Measurements from ENCODE around the gene SPPL2B. TPM values are rescaled to one million over a fixed set of nuclear protein-coding genes. Genes with fewer than 3 reads are reported as not detected.

The SPPL2B gene
- total and polyA plus RNA-seq, 7 donors, result 11.4 to 38.0 (median 22.1) TPM

GRCh38 chr19:2382530-2383222 lies 54.2 kb downstream of the SPPL2B start:
- no peak for TF ChIP-seq CTCF (IDR thresholded peaks at IDR 0.05)
- peaks cover 0 to 4% (median 1%) of the 10 kb centered on the region in 3 donors for H3K27me3 ChIP-seq (ENCODE audit: insufficient read depth in 3 of 3, low read length in 2 of 3)
- peaks cover 5% of the 10 kb centered on the region for H3K4me1 ChIP-seq
- no peak for ATAC-seq
- no peaks in the 10 kb centered on the region for H3K36me3 ChIP-seq (ENCODE audit: insufficient read depth in 1 of 2, low read depth in 1 of 2)
- no peak overlapping the region for H3K4me3 ChIP-seq
- no peak overlapping the region for H3K27ac ChIP-seq
- no peak for DNase-seq
- WGBS, 3 donors, result 88 to 91% (median 89%) methylated on average over 13 of the region's 13 CpGs
- H3K9me3 ChIP-seq, result peaks cover 8% of the 10 kb centered on the region
- intact Hi-C loops (cut with DNase I), result no loop called here

DNA sequence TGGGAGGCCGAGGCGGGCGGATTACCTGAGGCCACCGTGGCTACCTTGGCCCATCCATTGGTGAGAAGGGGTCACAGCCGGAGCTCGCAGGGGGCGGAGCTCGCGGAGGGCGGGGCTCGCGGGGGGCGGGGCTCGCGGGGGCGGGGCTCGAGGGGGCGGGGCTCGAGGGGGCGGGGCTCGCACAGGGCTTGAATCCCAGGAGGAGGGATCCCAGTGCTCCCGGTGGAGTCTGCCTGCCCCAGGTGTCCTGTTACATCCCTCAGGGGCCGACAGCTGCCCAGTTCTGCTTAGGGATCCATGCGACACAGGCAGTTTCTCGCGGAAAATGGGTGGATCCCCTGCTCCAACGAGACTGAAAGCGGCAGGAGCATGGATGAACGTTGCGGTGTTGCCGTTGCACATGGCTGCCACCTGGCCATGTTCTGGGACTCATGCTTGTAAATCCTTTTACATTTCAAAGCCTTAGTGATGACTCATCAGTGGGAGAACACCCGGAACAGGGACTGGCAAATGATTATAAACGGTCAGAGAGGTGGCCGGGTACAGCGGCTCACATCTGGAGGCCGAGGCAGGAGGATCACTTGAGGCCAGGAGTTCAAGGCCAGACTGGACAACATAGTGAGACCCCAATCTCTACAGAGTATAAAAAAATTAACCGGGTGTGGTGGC lies 56.7 kb downstream of the SPPL2B start:
- no peaks in the 10 kb centered on the region for H3K36me3 ChIP-seq (ENCODE audit: insufficient read depth in 1 of 2, low read depth in 1 of 2)
- H3K9me3 ChIP-seq, result peaks cover 8% of the 10 kb centered on the region
- peak; percentile 27 to 70 for DNase-seq
- peaks cover 5% of the 10 kb centered on the region for H3K4me1 ChIP-seq
- no peak for TF ChIP-seq CTCF (IDR thresholded peaks at IDR 0.05)
- H3K27ac ChIP-seq, result no peak overlapping the region
- 9 to 14% (median 12%) methylated on average over 20 to 37 of the region's 37 CpGs for WGBS, 3 donors
- H3K27me3 ChIP-seq (ENCODE audit: insufficient read depth in 3 of 3, low read length in 2 of 3), result peaks cover 0 to 5% (median 1%) of the 10 kb centered on the region in 3 donors
- intact Hi-C loops (cut with DNase I), result loop anchor here (5.0 kb wide), 2 partner anchors 53 to 108 kb away; no protein-coding TSS in a partner anchor
- ATAC-seq, result peak; percentile 75 to 93 (median 84)
- H3K4me3 ChIP-seq, result peak overlapping the region; percentile 18

- H3K9me3 ChIP-seq, result no peaks in the 10 kb centered on the region
- ATAC-seq (no peak), DNase-seq (no peak)
- H3K27ac ChIP-seq, result no peak overlapping the region
- intact Hi-C loops (cut with DNase I), result loop anchor here (5.0 kb wide), 2 partner anchors 55 to 110 kb away; no protein-coding TSS in a partner anchor
- no peak for TF ChIP-seq CTCF (IDR thresholded peaks at IDR 0.05)
- 71 to 76% (median 75%) methylated on average over 20 of the region's 20 CpGs for WGBS, 3 donors
- no peak overlapping the region for H3K4me3 ChIP-seq
- peaks cover 5% of the 10 kb centered on the region for H3K4me1 ChIP-seq
- no peaks in the 10 kb centered on the region for H3K36me3 ChIP-seq (ENCODE audit: insufficient read depth in 1 of 2, low read depth in 1 of 2)
- H3K27me3 ChIP-seq (ENCODE audit: insufficient read depth in 3 of 3, low read length in 2 of 3), result peaks cover 0 to 5% (median 0%) of the 10 kb centered on the region in 3 donors
Measured at GRCh38 chr19:2387367-2388288, 59.1 kb downstream of the SPPL2B start.

DNA sequence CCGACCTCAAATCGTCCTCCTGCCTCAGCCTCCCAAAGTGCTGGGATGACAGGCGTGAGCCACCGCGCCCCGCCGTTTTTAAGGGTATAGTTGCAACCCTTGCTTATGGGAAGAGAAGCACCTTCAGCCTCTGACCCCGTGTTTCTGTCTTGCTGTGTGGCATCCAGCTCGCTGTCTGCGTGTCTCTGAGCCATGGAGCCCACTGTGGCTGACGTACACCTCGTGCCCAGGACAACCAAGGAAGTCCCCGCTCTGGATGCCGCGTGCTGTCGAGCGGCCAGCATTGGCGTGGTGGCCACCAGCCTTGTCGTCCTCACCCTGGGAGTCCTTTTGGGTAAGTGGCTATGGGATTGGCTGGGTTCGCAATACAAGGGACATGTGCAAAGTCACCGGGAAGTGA lies 61.1 kb downstream of the SPPL2B start:
- Histone ChIP-seq H3K4me3 (no peak overlapping the region), H3K36me3 (ENCODE audit: insufficient read depth in 1 of 2, low read depth in 1 of 2) (no peaks in the 10 kb centered on the region), H3K9me3 (no peaks in the 10 kb centered on the region), H3K27me3 (ENCODE audit: insufficient read depth in 3 of 3, low read length in 2 of 3) (peaks cover 0 to 5% (median 0%) of the 10 kb centered on the region in 3 donors), H3K4me1 (peaks cover 5% of the 10 kb centered on the region), H3K27ac (no peak overlapping the region)
- WGBS, 3 donors, result 75 to 82% (median 78%) methylated on average over 21 of the region's 21 CpGs
- DNase-seq (no peak), ATAC-seq (no peak)
- no peak for TF ChIP-seq CTCF (IDR thresholded peaks at IDR 0.05)
- intact Hi-C loops (cut with DNase I), result loop anchor here (5.0 kb wide), 2 partner anchors 57 to 112 kb away; no protein-coding TSS in a partner anchor
